ENCODE data around the gene ALG14.

The ALG14 gene

DNA sequence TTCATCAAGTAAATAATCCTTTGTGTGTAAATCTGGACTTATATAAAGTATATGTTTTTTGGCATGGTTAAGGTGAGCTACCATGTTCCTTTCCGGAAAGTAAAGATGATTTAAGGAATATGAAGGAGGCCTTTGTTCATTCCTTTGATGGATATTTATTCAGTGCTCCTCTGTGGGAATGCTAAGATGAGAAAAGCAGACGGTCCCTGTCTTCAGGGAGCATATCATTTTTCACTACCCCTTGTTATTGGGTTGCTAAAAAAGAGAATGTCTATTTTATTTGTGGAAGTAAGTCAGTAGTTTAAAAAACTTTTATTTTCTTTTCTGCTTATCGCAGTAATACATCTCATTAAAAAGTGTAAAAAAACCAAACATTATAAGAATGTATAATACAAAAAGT lies 110.8 kb downstream of the ALG14 start:
- POLR2A ChIA-PET = no interaction called here
- no peak for DNase-seq (ENCODE audit: extremely low spot score)
- TF ChIP-seq SP1 (IDR thresholded peaks at IDR 0.05) = no peak
- TF ChIP-seq FOXM1 (IDR thresholded peaks at IDR 0.05; ENCODE audit: borderline replicate concordance) = no peak
- TF ChIP-seq SUZ12 (IDR thresholded peaks at IDR 0.05) = no peak
- no peak for TF ChIP-seq HDGF (IDR thresholded peaks at IDR 0.05; ENCODE audit: borderline replicate concordance)
- TF ChIP-seq TARDBP (IDR thresholded peaks at IDR 0.05) = no peak
- no peak for TF ChIP-seq FOXA1 (IDR thresholded peaks at IDR 0.05)
- CTCF ChIA-PET = interaction anchor here (0.6 to 0.8 kb wide), 2 partner anchors 79 to 80 kb away, joined by 3 to 4 read pairs; no protein-coding TSS in a partner anchor

- no peak for DNase-seq (ENCODE audit: extremely low spot score)
- CTCF ChIA-PET = interaction anchor here (0.6 to 0.8 kb wide), 2 partner anchors 79 to 80 kb away, joined by 3 to 4 read pairs; no protein-coding TSS in a partner anchor
- TF ChIP-seq LEF1 (IDR thresholded peaks at IDR 0.05; ENCODE audit: borderline replicate concordance) (no peak), FOXK2 (IDR thresholded peaks at IDR 0.05) (no peak), TARDBP (IDR thresholded peaks at IDR 0.05) (no peak), NFRKB (IDR thresholded peaks at IDR 0.05) (no peak), ARNT (IDR thresholded peaks at IDR 0.05) (no peak), BHLHE40 (IDR thresholded peaks at IDR 0.05; ENCODE audit: borderline replicate concordance) (no peak), L3MBTL2 (conservative IDR thresholded peaks at IDR 0.05) (no peak), SUZ12 (IDR thresholded peaks at IDR 0.05) (no peak), PKNOX1 (IDR thresholded peaks at IDR 0.05) (no peak)
- POLR2A ChIA-PET = no interaction called here
Measured at GRCh38 chr1:94961582-94961981, 111.2 kb downstream of the ALG14 start.

- TF ChIP-seq PKNOX1 (IDR thresholded peaks at IDR 0.05) (no peak), SUZ12 (IDR thresholded peaks at IDR 0.05) (no peak), TARDBP (IDR thresholded peaks at IDR 0.05) (no peak), SP1 (IDR thresholded peaks at IDR 0.05) (no peak), ZNF384 (IDR thresholded peaks at IDR 0.05) (no peak), LEF1 (IDR thresholded peaks at IDR 0.05; ENCODE audit: borderline replicate concordance) (no peak), FOXM1 (IDR thresholded peaks at IDR 0.05; ENCODE audit: borderline replicate concordance) (no peak), CTBP1 (IDR thresholded peaks at IDR 0.05; ENCODE audit: borderline replicate concordance) (no peak), FOXK2 (IDR thresholded peaks at IDR 0.05) (no peak)
- CTCF ChIA-PET = no interaction called here
- DNase-seq (ENCODE audit: extremely low spot score) = no peak
- POLR2A ChIA-PET = no interaction called here
Measured at GRCh38 chr1:94958081-94958480, 114.7 kb downstream of the ALG14 start.

GRCh38 chr1:94955767-94956632 lies 116.8 kb downstream of the ALG14 start:
- CTCF ChIA-PET = no interaction called here
- POLR2A ChIA-PET = no interaction called here
- TF ChIP-seq LEF1 (IDR thresholded peaks at IDR 0.05; ENCODE audit: borderline replicate concordance) = no peak
- TF ChIP-seq PKNOX1 (IDR thresholded peaks at IDR 0.05) = no peak
- TF ChIP-seq TARDBP (IDR thresholded peaks at IDR 0.05) = no peak
- no peak for TF ChIP-seq HDGF (IDR thresholded peaks at IDR 0.05; ENCODE audit: borderline replicate concordance)
- no peak for TF ChIP-seq BHLHE40 (IDR thresholded peaks at IDR 0.05; ENCODE audit: borderline replicate concordance)
- TF ChIP-seq SUZ12 (IDR thresholded peaks at IDR 0.05) = no peak
- TF ChIP-seq ELF4 (IDR thresholded peaks at IDR 0.05) = no peak
- TF ChIP-seq ZNF384 (IDR thresholded peaks at IDR 0.05) = no peak
- TF ChIP-seq CTBP1 (IDR thresholded peaks at IDR 0.05; ENCODE audit: borderline replicate concordance) = no peak
- no peak for TF ChIP-seq L3MBTL2 (conservative IDR thresholded peaks at IDR 0.05)
- no peak for TF ChIP-seq FOXM1 (IDR thresholded peaks at IDR 0.05; ENCODE audit: borderline replicate concordance)
- no peak for TF ChIP-seq ARNT (IDR thresholded peaks at IDR 0.05)
- DNase-seq (ENCODE audit: extremely low spot score) = no peak

DNA sequence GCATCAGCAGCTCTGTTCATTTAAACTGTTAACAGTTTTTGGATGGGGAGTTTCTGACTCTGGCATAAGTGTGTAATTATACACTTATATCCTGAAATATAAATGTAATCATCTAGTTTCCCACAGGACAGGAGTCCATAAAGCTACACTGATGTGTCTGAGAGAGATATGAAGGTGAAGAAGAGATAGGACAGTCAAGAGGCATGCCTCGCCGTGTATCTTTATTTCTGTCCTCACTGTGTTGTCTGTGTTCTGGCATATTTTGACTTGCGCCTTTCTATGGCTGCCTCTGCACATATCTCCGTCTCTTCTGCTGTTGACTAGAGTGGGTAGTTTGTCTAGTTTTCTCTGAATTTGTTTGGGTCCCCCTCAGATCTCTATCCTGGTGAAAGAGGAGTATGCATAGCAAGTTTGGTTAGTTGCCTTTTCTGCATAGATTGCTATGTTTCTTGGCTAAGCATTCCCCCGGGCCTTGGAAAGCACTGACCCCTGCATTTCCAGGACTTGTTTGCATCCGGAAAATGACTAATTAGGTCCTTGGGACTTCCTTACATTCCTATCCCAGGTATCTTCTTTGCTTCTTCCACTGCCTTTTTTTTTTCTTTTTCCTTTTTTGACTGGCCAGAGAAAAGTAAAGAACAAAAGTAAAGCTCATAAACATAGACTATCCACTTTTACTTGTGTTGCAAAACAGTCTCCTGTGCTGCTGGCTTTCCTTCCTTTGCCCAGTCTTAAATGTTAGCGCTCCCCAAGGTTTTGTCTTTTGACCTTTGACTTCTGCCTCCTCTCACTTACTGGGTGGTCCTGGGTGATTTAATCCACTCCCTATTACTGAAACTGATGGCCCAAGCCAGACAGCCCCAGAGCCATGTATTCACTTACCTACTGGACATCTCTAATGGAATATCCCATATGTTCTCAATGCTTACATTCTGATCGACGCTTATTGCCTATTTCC lies 118.2 kb downstream of the ALG14 start:
- CTCF ChIA-PET = no interaction called here
- TF ChIP-seq HDGF (IDR thresholded peaks at IDR 0.05; ENCODE audit: borderline replicate concordance) (no peak), L3MBTL2 (conservative IDR thresholded peaks at IDR 0.05) (no peak), NFRKB (IDR thresholded peaks at IDR 0.05) (no peak), BHLHE40 (IDR thresholded peaks at IDR 0.05; ENCODE audit: borderline replicate concordance) (no peak), FOXA1 (IDR thresholded peaks at IDR 0.05) (no peak), TARDBP (IDR thresholded peaks at IDR 0.05) (no peak), ELF4 (IDR thresholded peaks at IDR 0.05) (no peak), CTBP1 (IDR thresholded peaks at IDR 0.05; ENCODE audit: borderline replicate concordance) (no peak), PKNOX1 (IDR thresholded peaks at IDR 0.05) (no peak), SP1 (IDR thresholded peaks at IDR 0.05) (no peak), FOXM1 (IDR thresholded peaks at IDR 0.05; ENCODE audit: borderline replicate concordance) (no peak), FOXK2 (IDR thresholded peaks at IDR 0.05) (no peak), ARNT (IDR thresholded peaks at IDR 0.05) (no peak), LEF1 (IDR thresholded peaks at IDR 0.05; ENCODE audit: borderline replicate concordance) (no peak), ZNF384 (IDR thresholded peaks at IDR 0.05) (no peak), SUZ12 (IDR thresholded peaks at IDR 0.05) (no peak)
- POLR2A ChIA-PET = no interaction called here
- DNase-seq (ENCODE audit: extremely low spot score) = no peak
